SU-DHL-6 (cell line): ENCODE data around the gene C5AR2.
"Not testable (repeated sequence)": the region's sequence is repeated elsewhere in the genome, so short reads cannot be mapped to it uniquely, and the experiment has no call there.

Experiments
- EZH2phosphoT487 ChIP-seq: fragments of 200-600 bp; sonication (generic), shearing (Covaris generic); conservative IDR thresholded peaks from 2 replicates; pipeline ENCODE4 v1.6.1; 2018; ENCODE audit warnings: mild to moderate bottlenecking, antibody characterized with exemption, low read length, moderate library complexity, mixed read lengths
- TF ChIP-seq, protein P1 (sequence below): fragments of 200-600 bp; sonication (generic); IDR thresholded peaks from one replicate; pipeline ENCODE4 v1.5.1; 2017; ENCODE audit warnings: antibody characterized with exemption, mild to moderate bottlenecking, low read length, moderate library complexity; ENCODE audit not compliant: insufficient read depth, poor library complexity, severe bottlenecking

- TF ChIP-seq, protein P1, sequence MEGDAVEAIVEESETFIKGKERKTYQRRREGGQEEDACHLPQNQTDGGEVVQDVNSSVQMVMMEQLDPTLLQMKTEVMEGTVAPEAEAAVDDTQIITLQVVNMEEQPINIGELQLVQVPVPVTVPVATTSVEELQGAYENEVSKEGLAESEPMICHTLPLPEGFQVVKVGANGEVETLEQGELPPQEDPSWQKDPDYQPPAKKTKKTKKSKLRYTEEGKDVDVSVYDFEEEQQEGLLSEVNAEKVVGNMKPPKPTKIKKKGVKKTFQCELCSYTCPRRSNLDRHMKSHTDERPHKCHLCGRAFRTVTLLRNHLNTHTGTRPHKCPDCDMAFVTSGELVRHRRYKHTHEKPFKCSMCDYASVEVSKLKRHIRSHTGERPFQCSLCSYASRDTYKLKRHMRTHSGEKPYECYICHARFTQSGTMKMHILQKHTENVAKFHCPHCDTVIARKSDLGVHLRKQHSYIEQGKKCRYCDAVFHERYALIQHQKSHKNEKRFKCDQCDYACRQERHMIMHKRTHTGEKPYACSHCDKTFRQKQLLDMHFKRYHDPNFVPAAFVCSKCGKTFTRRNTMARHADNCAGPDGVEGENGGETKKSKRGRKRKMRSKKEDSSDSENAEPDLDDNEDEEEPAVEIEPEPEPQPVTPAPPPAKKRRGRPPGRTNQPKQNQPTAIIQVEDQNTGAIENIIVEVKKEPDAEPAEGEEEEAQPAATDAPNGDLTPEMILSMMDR, result not testable (repeated sequence)
- TF ChIP-seq EZH2phosphoT487, result not testable (repeated sequence)
Observed at GRCh38 chr19:47346024-47346423, 14.0 kb downstream of the C5AR2 start.
